Measurements from ENCODE around the gene QDPR. TPM values are rescaled to one million over a fixed set of nuclear protein-coding genes. Genes with fewer than 3 reads are reported as not detected.

Gene QDPR
- 17.0 and 21.0 TPM in 2 replicates for total RNA-seq
- long read RNA-seq, transcript QDPR-201 (7 exons, 1,648 nt) = major isoform, 26 of 39 reads
- long read RNA-seq, partial matches to known transcripts = 1 of 39 reads
- long read RNA-seq, other reads (novel, unspliced or antisense) = 6 of 39 reads

DNA sequence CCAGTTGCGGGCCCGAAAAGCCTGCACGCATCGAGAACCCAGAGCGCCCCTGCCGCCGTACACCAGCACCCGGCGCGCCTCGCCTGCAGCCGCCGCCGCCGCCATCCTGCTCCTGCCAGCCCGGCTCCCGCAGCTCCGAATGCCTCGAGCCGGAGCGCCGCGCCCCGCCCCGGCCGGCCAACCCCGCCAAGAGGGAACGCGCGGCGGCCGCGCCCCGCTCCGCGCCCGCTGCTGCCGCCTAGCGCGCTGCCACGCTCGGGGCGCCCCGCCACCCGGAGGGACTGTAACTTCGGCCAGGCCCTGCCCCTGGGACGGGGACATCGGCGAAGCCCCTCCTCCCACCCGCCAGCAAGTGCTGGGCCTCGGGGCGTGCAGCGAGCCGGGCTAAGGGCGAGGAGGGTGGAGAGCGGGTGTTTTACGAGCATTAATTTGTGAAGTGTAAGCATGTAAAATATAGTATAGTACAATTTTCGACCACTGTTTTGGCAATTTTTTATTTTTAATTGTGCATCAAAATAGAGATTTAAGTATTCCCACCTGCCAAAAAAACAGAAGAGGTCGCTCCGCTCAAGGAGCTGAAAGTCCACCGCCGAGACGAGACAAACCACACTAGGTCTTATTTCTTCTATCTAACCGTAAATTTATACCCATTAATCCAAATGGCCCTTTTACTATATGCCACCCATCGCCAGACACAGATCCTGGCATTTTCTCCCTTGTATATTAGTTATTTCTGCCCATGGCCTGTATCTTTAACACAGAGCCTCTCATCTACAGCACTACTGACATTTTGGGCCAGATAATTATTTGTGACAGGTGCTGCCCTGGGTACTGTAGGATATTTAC lies at the start of gene QDPR:
Gene QDPR, minus strand, starts transcription at position 141 of the 846 bp plus-strand sequence. Its CDS starts 36 bp downstream, at position 105.
- H3K9me3 Mint-ChIP-seq (ENCODE audit: unreplicated experiment) = no peaks in the 10 kb centered on the region
- peak within 1 kb of the TSS; percentile 98 for H3K4me3 Mint-ChIP-seq (ENCODE audit: unreplicated experiment)
- H3K27ac Mint-ChIP-seq (ENCODE audit: unreplicated experiment) = peak within 1 kb of the TSS; percentile 95
- peaks cover 19% of the 10 kb centered on the region for H3K4me1 Mint-ChIP-seq (ENCODE audit: unreplicated experiment)
- TF ChIP-seq, protein P1, sequence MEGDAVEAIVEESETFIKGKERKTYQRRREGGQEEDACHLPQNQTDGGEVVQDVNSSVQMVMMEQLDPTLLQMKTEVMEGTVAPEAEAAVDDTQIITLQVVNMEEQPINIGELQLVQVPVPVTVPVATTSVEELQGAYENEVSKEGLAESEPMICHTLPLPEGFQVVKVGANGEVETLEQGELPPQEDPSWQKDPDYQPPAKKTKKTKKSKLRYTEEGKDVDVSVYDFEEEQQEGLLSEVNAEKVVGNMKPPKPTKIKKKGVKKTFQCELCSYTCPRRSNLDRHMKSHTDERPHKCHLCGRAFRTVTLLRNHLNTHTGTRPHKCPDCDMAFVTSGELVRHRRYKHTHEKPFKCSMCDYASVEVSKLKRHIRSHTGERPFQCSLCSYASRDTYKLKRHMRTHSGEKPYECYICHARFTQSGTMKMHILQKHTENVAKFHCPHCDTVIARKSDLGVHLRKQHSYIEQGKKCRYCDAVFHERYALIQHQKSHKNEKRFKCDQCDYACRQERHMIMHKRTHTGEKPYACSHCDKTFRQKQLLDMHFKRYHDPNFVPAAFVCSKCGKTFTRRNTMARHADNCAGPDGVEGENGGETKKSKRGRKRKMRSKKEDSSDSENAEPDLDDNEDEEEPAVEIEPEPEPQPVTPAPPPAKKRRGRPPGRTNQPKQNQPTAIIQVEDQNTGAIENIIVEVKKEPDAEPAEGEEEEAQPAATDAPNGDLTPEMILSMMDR (IDR thresholded peaks at IDR 0.05) = peak; percentile 43
- peaks cover 2% of the 10 kb centered on the region for H3K36me3 Mint-ChIP-seq (ENCODE audit: unreplicated experiment)
- DNase-seq (ENCODE audit: extremely low spot score, unreplicated experiment) = peak; percentile 92
- H3K27me3 Mint-ChIP-seq (ENCODE audit: unreplicated experiment) = peaks cover 23% of the 10 kb centered on the region

DNA sequence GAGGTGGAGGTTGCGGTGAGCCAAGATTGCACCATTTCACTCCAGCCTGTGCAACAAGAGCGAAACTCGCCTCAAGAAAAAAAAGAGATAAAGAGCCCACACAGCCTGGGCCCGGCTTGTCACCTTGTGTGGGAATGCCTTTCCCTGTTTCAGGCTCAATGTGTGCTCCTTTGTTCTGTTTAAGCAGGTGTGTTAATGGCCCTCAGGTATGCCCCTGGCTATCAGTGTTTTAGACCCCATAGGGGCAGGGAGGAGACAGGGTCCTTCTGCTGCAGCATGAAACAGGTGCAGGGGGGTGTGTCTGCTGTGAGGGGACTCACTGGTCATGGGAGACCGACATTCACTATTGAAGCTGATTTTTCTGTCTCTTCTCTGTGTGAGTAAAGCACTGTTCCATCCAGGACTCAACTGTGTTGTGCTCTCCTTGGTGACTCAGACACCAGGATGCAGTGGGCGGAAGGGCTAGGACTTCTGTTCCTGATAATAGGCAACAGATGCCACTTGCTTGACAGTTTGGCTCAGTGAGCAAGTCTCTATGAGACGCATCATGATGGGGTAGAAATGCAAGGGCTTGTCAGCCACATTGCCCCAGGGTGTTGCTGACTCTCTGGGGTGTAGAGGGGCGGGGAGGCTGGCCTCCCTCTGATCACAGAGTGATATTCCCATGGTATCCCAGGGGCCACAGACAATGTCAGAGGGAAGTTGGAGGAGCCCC lies 49.5 kb upstream of the QDPR start:
- peaks cover 14% of the 10 kb centered on the region for H3K27me3 Mint-ChIP-seq (ENCODE audit: unreplicated experiment)
- no peak overlapping the region for H3K27ac Mint-ChIP-seq (ENCODE audit: unreplicated experiment)
- H3K36me3 Mint-ChIP-seq (ENCODE audit: unreplicated experiment) = no peaks in the 10 kb centered on the region
- no peaks in the 10 kb centered on the region for H3K9me3 Mint-ChIP-seq (ENCODE audit: unreplicated experiment)
- H3K4me1 Mint-ChIP-seq (ENCODE audit: unreplicated experiment) = peaks cover 5% of the 10 kb centered on the region
- no peak for DNase-seq (ENCODE audit: extremely low spot score, unreplicated experiment)
- no peak overlapping the region for H3K4me3 Mint-ChIP-seq (ENCODE audit: unreplicated experiment)
- TF ChIP-seq, protein P1 (IDR thresholded peaks at IDR 0.05) = no peak

DNA sequence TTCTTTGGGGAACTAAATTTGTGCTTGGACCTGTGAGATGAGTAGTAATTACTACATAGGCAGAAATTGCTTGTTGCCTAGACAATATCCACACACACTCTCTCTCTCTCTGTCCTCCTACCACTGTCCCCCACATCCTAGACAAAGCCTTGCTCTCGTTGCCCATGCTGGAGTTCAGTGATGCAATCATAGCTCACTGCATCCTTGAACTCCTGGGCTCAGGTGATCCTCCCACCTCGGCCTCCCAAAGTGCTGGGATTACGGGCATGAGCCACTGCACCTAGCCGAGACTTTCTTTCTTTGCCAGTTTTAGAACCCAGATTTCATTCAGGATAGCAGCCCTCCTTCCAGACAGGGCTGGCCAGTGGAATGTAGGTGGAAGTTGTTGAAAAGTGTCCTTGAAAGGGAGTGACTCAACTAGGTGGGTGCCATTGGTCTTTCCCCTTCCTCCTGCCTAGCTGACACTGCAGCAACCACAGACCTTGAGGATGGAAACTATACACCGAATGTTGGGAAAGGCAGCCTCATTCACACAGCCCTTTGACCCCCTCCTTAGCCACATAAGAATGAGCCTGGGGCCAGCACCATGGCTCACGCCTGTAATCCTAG lies 48.3 kb upstream of the QDPR start:
- Mint-ChIP-seq H3K9me3 (ENCODE audit: unreplicated experiment) (no peaks in the 10 kb centered on the region), H3K27me3 (ENCODE audit: unreplicated experiment) (peaks cover 22% of the 10 kb centered on the region), H3K27ac (ENCODE audit: unreplicated experiment) (no peak overlapping the region), H3K36me3 (ENCODE audit: unreplicated experiment) (no peaks in the 10 kb centered on the region), H3K4me3 (ENCODE audit: unreplicated experiment) (no peak overlapping the region), H3K4me1 (ENCODE audit: unreplicated experiment) (peaks cover 5% of the 10 kb centered on the region)
- TF ChIP-seq, protein P1 (IDR thresholded peaks at IDR 0.05) = no peak
- no peak for DNase-seq (ENCODE audit: extremely low spot score, unreplicated experiment)

DNA sequence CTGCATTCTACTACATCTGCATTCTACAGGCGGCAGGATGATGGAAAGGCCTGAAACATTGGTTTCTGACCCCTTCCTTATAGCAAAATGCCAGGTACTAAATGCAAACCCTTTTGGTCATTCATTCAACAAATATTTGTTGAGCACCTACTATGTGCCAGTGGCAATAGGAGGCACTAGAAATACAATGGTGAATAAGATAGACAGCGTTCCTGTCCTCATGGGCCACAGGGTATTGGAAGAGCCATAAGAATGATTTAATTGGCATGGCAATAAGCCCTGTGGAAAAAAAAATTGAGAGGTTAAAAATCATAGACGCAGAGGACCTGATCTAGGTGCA lies 47.8 kb upstream of the QDPR start:
- TF ChIP-seq, protein P1 (IDR thresholded peaks at IDR 0.05) = no peak
- no peaks in the 10 kb centered on the region for H3K36me3 Mint-ChIP-seq (ENCODE audit: unreplicated experiment)
- H3K27ac Mint-ChIP-seq (ENCODE audit: unreplicated experiment) = no peak overlapping the region
- H3K9me3 Mint-ChIP-seq (ENCODE audit: unreplicated experiment) = no peaks in the 10 kb centered on the region
- H3K4me1 Mint-ChIP-seq (ENCODE audit: unreplicated experiment) = peaks cover 5% of the 10 kb centered on the region
- H3K27me3 Mint-ChIP-seq (ENCODE audit: unreplicated experiment) = peaks cover 27% of the 10 kb centered on the region
- no peak overlapping the region for H3K4me3 Mint-ChIP-seq (ENCODE audit: unreplicated experiment)
- no peak for DNase-seq (ENCODE audit: extremely low spot score, unreplicated experiment)
